HL-60 (cell line): ENCODE results near the gene ELOF1.

Experiments used
- CTCF ChIP-seq: IDR thresholded peaks from one replicate; pipeline ENCODE4 v1.5.1; 2011; ENCODE audit warnings: low read length, control low read depth, inconsistent platforms; ENCODE audit not compliant: insufficient read depth
- POLR2AphosphoS5 ChIP-seq: IDR thresholded peaks from 2 replicates; pipeline ENCODE4 v1.6.1; 2012; ENCODE audit warnings: low read depth
- TF ChIP-seq, protein P1 (sequence below): IDR thresholded peaks from 2 replicates; pipeline ENCODE4 v1.6.1; 2012; ENCODE audit warnings: low read depth; ENCODE audit not compliant: insufficient replicate concordance

DNA sequence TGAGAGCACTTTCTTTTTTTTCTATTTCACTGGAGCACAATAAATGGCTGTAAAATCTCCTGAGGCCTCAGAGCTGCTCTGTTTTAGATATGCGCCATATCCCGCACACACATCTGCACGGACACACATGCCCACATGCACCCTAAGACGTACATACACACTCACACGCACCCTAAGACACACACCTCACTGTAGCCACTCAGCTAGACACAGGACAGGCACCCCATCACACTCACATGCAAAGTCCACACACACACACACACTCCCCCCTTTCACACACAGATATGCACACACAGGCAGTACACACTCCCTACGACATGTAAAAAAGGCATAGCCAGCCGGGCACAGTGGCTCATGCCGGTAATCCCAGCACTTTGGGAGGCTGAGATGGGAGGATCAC, 8.8 kb downstream of the ELOF1 start:
- TF ChIP-seq CTCF (no peak), POLR2AphosphoS5 (no peak)
- TF ChIP-seq, protein P1, sequence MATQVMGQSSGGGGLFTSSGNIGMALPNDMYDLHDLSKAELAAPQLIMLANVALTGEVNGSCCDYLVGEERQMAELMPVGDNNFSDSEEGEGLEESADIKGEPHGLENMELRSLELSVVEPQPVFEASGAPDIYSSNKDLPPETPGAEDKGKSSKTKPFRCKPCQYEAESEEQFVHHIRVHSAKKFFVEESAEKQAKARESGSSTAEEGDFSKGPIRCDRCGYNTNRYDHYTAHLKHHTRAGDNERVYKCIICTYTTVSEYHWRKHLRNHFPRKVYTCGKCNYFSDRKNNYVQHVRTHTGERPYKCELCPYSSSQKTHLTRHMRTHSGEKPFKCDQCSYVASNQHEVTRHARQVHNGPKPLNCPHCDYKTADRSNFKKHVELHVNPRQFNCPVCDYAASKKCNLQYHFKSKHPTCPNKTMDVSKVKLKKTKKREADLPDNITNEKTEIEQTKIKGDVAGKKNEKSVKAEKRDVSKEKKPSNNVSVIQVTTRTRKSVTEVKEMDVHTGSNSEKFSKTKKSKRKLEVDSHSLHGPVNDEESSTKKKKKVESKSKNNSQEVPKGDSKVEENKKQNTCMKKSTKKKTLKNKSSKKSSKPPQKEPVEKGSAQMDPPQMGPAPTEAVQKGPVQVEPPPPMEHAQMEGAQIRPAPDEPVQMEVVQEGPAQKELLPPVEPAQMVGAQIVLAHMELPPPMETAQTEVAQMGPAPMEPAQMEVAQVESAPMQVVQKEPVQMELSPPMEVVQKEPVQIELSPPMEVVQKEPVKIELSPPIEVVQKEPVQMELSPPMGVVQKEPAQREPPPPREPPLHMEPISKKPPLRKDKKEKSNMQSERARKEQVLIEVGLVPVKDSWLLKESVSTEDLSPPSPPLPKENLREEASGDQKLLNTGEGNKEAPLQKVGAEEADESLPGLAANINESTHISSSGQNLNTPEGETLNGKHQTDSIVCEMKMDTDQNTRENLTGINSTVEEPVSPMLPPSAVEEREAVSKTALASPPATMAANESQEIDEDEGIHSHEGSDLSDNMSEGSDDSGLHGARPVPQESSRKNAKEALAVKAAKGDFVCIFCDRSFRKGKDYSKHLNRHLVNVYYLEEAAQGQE, result no peak
